GM18511 (cell line): ENCODE results near the gene SLC12A1.
"Not testable (repeated sequence)": the region's sequence is repeated elsewhere in the genome, so short reads cannot be mapped to it uniquely, and the experiment has no call there.

Experiments
- ATAC-seq: cut with Tn5 transposase; IDR thresholded peaks from one replicate; pipeline ENCODE4 v1.9.1; 2021; ENCODE audit warnings: mild to moderate bottlenecking, moderate library complexity; ENCODE audit not compliant: unreplicated experiment

The SLC12A1 gene

GRCh38 chr15:48306639-48307038 is 100.5 kb downstream of the SLC12A1 start:
- ATAC-seq = no peak

- no peak for ATAC-seq
These were observed 101.5 kb downstream of the SLC12A1 start for GRCh38 chr15:48307586-48307985.

- no peak for ATAC-seq
These were observed 103.6 kb downstream of the SLC12A1 start for GRCh38 chr15:48309740-48310139.

- no peak for ATAC-seq
These were observed 107.1 kb downstream of the SLC12A1 start for GRCh38 chr15:48313216-48313615.

- ATAC-seq = no peak
These were observed 108.9 kb downstream of the SLC12A1 start for GRCh38 chr15:48315041-48315440.

GRCh38 chr15:48317221-48317620 is 111.1 kb downstream of the SLC12A1 start:
- no peak for ATAC-seq

- ATAC-seq = no peak
These were observed 112.0 kb downstream of the SLC12A1 start for GRCh38 chr15:48318131-48318530.

- ATAC-seq = no peak
These were observed 117.2 kb downstream of the SLC12A1 start for GRCh38 chr15:48323294-48323693.

GRCh38 chr15:48324949-48325348 is 118.8 kb downstream of the SLC12A1 start:
- peak; percentile 22 for ATAC-seq

- ATAC-seq = peak; percentile 73
These were observed 119.3 kb downstream of the SLC12A1 start for GRCh38 chr15:48325400-48325799.

GRCh38 chr15:48326180-48326579 is 120.1 kb downstream of the SLC12A1 start:
- ATAC-seq = not testable (repeated sequence)

GRCh38 chr15:48330105-48330785 is 124.1 kb downstream of the SLC12A1 start:
- ATAC-seq = no peak

GRCh38 chr15:48330855-48331795 is 125.0 kb downstream of the SLC12A1 start, which contains the start of gene DUT:
DUT (plus strand) TSS chr15:48331429; CDS start chr15:48331516, 87 bp downstream.
- peak; percentile 86 for ATAC-seq

GRCh38 chr15:48331796-48332641 is 125.9 kb downstream of the SLC12A1 start:
- peak; percentile 61 for ATAC-seq

- ATAC-seq = no peak
These were observed 126.5 kb downstream of the SLC12A1 start for GRCh38 chr15:48332642-48333034.

- ATAC-seq = no peak
These were observed 127.4 kb downstream of the SLC12A1 start for GRCh38 chr15:48333540-48333939.

GRCh38 chr15:48334260-48334659 is 128.2 kb downstream of the SLC12A1 start:
- no peak for ATAC-seq

GRCh38 chr15:48336940-48337339 is 130.8 kb downstream of the SLC12A1 start:
- no peak for ATAC-seq

- ATAC-seq = no peak
These were observed 131.5 kb downstream of the SLC12A1 start for GRCh38 chr15:48337607-48338006.

GRCh38 chr15:48340111-48340510 is 134.0 kb downstream of the SLC12A1 start:
- no peak for ATAC-seq

GRCh38 chr15:48343865-48344264 is 137.8 kb downstream of the SLC12A1 start:
- no peak for ATAC-seq
